Uterus (tissue), 4 donors: ENCODE data around the gene FAM118B. TPM values are rescaled to one million over a fixed set of nuclear protein-coding genes. Genes with fewer than 3 reads are reported as not detected.

Source experiments
- DNase-seq, 2 donors: peaks; one replicate each; pipeline ENCODE4 v3.0.0-alpha.2; 2019 to 2020
- H3K27ac ChIP-seq, 2 donors: fragments of 200-600 bp; sonication (generic); 1 replicate in 1 of 2; 2 replicates in 1 of 2; pipeline ENCODE4 v1.5.1; 2016 to 2018
- H3K27me3 ChIP-seq, 2 donors: fragments of 200-600 bp; sonication (generic); one replicate each; pipeline ENCODE4 v1.5.1; 2018 to 2019; ENCODE audit warnings: control low read depth in 1 of 2
- H3K36me3 ChIP-seq, 2 donors: fragments of 200-600 bp; sonication (generic); one replicate each; pipeline ENCODE4 v1.5.1; 2019; ENCODE audit warnings: control low read depth in 1 of 2
- H3K4me1 ChIP-seq, 2 donors: fragments of 200-600 bp; sonication (generic); one replicate each; pipeline ENCODE4 v1.5.1; 2018 to 2019; ENCODE audit warnings: control low read depth in 1 of 2
- H3K4me3 ChIP-seq, 2 donors: fragments of 200-600 bp; sonication (generic); 1 replicate in 1 of 2; 2 replicates in 1 of 2; pipeline ENCODE4 v1.5.1; 2018 to 2019; ENCODE audit warnings: mild to moderate bottlenecking in 1 of 2
- H3K9me3 ChIP-seq, 2 donors: fragments of 200-600 bp; sonication (generic); one replicate each; pipeline ENCODE4 v1.5.1; 2019; ENCODE audit warnings: control low read depth in 1 of 2
- POLR2A ChIP-seq, 2 donors: fragments of 450-650 bp; IDR thresholded peaks; one replicate each; pipeline ENCODE4 v1.6.1; 2016; ENCODE audit warnings: antibody characterized with exemption in 2 of 2, mild to moderate bottlenecking in 1 of 2, moderate library complexity in 1 of 2
- intact Hi-C: fragments of 100-400 bp; cut with DNase I; formaldehyde crosslinking; loops from one replicate; pipeline ENCODE4 v1.15.1; 2023; ENCODE audit warnings: low total_unique reads
- total RNA-seq, 4 donors: library from RNA; depleted of rRNA in 3 of 4; stranded (reverse); fragments of >200 nt in 3 of 4; gene quantifications; one replicate each; pipeline versions ENCODE4 v1.1.0 to v1.2.4, GENCODE V29; 2014 to 2023
- TF ChIP-seq, protein P1 (sequence below), 4 experiments: fragments of 200-600 bp in 2 of 4; fragments of 450-650 bp in 2 of 4; sonication (generic) in 2 of 4; IDR thresholded peaks; one replicate each; pipeline ENCODE4 v1.5.1; 2016 to 2019; ENCODE audit warnings: antibody characterized with exemption in 4 of 4, mild to moderate bottlenecking in 2 of 4, moderate library complexity in 1 of 4
- donor health status: DM: yes; HTN: yes; CAD: no.

FAM118B gene
- total RNA-seq, 4 donors from 2014 or later = 14.7 to 31.8 (median 17.8) TPM

DNA sequence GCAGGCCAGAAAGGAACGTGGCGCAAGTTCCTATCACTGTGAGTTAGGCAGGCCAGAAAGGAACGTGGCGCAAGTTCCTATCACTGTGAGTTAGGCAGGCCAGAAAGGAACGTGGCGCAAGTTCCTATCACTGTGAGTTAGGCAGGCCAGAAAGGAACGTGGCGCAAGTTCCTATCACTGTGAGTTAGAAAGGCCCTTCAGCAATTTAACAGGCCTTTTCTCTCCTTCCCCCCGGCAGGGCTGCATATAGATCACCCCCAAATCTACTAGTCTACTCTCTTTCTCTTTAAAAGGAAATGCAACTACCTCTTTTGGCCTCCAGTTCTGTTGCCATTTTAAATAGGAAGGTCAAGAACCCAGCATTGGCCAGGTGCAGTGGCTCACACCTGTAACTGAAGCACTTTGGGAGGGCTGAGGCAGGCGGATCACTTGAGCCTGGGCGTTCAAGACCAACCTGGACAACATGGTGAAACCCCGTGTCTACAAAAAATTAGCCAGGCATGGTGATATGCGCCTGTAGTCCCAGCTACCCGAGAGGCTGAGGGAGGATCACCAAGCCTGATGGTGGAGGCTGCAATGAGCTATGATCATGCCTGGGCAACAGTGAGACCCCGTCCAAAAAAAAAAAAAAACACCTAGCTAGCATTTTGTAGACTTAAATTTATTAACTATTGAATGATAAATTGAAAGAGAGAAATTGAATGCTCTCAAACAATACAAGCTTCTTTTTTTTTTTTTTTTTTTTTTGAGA is 14.9 kb downstream of the FAM118B start:
- Histone ChIP-seq H3K36me3 (no peaks in the 10 kb centered on the region), H3K4me1 (no peaks in the 10 kb centered on the region), H3K4me3 (no peak overlapping the region), H3K27me3 (no peaks in the 10 kb centered on the region), H3K27ac (no peak overlapping the region), H3K9me3 (no peaks in the 10 kb centered on the region)
- DNase-seq = no peak
- TF ChIP-seq, protein P1, sequence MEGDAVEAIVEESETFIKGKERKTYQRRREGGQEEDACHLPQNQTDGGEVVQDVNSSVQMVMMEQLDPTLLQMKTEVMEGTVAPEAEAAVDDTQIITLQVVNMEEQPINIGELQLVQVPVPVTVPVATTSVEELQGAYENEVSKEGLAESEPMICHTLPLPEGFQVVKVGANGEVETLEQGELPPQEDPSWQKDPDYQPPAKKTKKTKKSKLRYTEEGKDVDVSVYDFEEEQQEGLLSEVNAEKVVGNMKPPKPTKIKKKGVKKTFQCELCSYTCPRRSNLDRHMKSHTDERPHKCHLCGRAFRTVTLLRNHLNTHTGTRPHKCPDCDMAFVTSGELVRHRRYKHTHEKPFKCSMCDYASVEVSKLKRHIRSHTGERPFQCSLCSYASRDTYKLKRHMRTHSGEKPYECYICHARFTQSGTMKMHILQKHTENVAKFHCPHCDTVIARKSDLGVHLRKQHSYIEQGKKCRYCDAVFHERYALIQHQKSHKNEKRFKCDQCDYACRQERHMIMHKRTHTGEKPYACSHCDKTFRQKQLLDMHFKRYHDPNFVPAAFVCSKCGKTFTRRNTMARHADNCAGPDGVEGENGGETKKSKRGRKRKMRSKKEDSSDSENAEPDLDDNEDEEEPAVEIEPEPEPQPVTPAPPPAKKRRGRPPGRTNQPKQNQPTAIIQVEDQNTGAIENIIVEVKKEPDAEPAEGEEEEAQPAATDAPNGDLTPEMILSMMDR (IDR thresholded peaks at IDR 0.05) = no peak
- no peak for TF ChIP-seq POLR2A (IDR thresholded peaks at IDR 0.05)
- intact Hi-C loops = no loop called here

DNA sequence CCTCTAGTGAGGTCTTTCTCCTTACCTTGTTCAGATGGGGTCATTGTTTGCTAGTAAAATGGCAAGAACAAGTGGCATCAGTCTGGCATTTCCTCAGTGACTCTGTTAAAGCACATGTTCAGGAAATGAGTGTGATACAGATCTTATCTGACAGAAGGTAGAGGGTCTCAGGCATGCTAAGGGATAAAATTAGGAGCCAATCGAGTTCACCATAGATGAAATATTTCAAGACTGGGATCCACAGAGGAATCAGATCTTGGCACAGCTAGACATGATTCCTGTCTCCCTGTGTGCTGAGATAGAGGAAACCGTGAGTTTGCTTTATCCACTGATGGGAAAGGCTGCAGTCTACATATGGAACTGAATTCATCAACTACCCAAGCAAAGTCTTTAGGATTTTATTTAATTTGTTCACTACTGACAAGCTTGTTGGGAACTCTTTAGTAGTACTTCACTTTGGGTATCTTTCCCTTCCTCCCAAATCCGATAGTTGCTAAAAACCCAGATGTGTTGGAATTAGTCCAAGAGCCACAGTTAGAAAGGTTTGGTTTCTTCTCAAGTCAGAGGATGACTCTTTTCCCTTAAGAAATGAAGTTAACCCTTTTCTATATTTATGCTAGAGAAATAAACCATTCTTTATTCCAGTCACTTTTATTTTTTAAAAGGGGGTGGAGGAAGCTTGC is 18.4 kb downstream of the FAM118B start:
- H3K27ac ChIP-seq = no peak overlapping the region
- no peak for DNase-seq
- TF ChIP-seq, protein P1 (IDR thresholded peaks at IDR 0.05) = no peak
- no peak for TF ChIP-seq POLR2A (IDR thresholded peaks at IDR 0.05)
- no peaks in the 10 kb centered on the region for H3K4me1 ChIP-seq
- no peaks in the 10 kb centered on the region for H3K9me3 ChIP-seq
- H3K4me3 ChIP-seq = no peak overlapping the region
- intact Hi-C loops = no loop called here
- no peaks in the 10 kb centered on the region for H3K36me3 ChIP-seq
- H3K27me3 ChIP-seq = no peaks in the 10 kb centered on the region

DNA sequence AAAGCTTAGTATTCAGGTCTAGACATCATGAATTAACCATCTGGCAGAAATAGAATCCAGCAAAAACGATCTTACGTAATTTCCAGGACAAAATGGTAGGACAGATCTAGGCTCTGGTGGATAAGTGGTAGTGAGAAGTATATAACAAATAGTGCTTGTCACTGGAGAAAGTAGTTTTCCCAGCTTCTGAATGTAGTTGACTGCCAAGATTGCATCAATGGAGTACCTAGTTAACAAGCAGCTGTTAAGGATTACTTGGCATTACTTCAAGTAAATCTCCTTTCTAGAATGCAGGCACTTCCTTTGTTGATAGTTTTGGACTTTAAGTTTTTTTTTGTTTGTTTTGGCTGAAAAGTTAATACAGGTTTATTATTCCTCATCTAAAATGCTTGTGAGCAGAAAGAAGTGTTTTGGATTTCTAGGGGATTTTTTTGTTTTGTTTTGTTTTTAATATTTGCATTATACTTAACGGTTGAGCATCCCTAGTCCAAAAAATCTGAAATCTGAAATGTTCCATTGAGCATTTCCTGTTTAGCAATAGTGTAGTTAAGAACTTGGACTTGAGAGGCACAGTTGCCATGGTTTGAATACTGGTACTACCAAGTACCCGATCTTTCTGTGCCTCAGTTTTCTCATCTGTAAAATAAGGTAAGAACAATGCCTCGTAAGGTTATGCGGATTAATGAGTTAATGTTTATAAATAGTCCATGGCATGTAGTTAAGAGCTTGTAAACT is 20.3 kb downstream of the FAM118B start:
- Histone ChIP-seq H3K27ac (no peak overlapping the region), H3K4me3 (no peak overlapping the region), H3K4me1 (no peaks in the 10 kb centered on the region), H3K9me3 (no peaks in the 10 kb centered on the region), H3K27me3 (no peaks in the 10 kb centered on the region), H3K36me3 (no peaks in the 10 kb centered on the region)
- DNase-seq = no peak
- TF ChIP-seq, protein P1 (IDR thresholded peaks at IDR 0.05) = no peak
- TF ChIP-seq POLR2A (IDR thresholded peaks at IDR 0.05) = no peak
- intact Hi-C loops = no loop called here

DNA sequence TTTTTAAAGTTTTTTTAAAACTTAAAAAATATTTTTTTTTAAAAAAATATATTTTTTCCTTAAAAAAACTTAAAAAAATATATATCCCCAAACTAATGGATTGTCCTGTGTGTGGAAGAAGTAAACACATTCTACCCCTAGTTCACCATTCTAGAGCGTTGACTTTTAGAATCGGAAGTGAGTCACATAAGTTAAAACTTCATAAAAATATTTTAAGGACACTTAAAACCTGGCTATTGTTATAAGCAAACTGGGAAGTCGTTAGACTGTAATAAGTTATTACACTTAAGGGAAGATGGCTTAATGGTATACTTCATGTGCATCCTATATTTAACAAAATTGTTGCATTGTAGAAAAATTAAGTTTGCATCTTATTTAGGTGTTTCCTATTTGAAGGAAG is 21.1 kb downstream of the FAM118B start:
- Histone ChIP-seq H3K27me3 (no peaks in the 10 kb centered on the region), H3K9me3 (no peaks in the 10 kb centered on the region), H3K36me3 (no peaks in the 10 kb centered on the region), H3K27ac (no peak overlapping the region), H3K4me3 (no peak overlapping the region), H3K4me1 (no peaks in the 10 kb centered on the region)
- intact Hi-C loops = no loop called here
- DNase-seq = no peak
- TF ChIP-seq, protein P1 (IDR thresholded peaks at IDR 0.05) = no peak
- no peak for TF ChIP-seq POLR2A (IDR thresholded peaks at IDR 0.05)

GRCh38 chr11:126233391-126233790 is 21.8 kb downstream of the FAM118B start:
- no peak for DNase-seq
- H3K27me3 ChIP-seq = no peaks in the 10 kb centered on the region
- no peaks in the 10 kb centered on the region for H3K36me3 ChIP-seq
- TF ChIP-seq, protein P1 (IDR thresholded peaks at IDR 0.05) = no peak
- TF ChIP-seq POLR2A (IDR thresholded peaks at IDR 0.05) = no peak
- no peak overlapping the region for H3K4me3 ChIP-seq
- intact Hi-C loops = no loop called here
- no peak overlapping the region for H3K27ac ChIP-seq
- no peaks in the 10 kb centered on the region for H3K4me1 ChIP-seq
- no peaks in the 10 kb centered on the region for H3K9me3 ChIP-seq
